GM12878 (cell line): ENCODE results near the gene ZNF771. TPM values are rescaled to one million over a fixed set of nuclear protein-coding genes. Genes with fewer than 3 reads are reported as not detected.
A peak's percentile ranks its signal among the peaks of the same experiment; 100 is the strongest.

Source experiments
- ATAC-seq: fragments of 200-7000 bp; cut with Tn5 transposase; 3 replicates; pipeline ENCODE4 v1.9.1; 2020; ENCODE audit warnings: mild to moderate bottlenecking, moderate library complexity
- BruUV-seq: library from RNA; stranded (reverse); fragments of 400-500 nt; replicated peaks from 2 replicates; lab custom pipeline; 2021; lab: Mats Ljungman, UMichigan
- CTCF ChIA-PET: fragments of 300-600 bp; sonication (Branson Sonifier 250); formaldehyde crosslinking; extraction: SDS; loops from one replicate; lab custom pipeline; 2021; ENCODE audit warnings: inconsistent platforms; lab: Yijun Ruan, JAX
- POLR2A ChIA-PET: fragments of 350-600 bp; formaldehyde crosslinking; extraction: SDS; loops from one replicate; lab custom pipeline; 2021; ENCODE audit warnings: inconsistent platforms; lab: Charles Lee
- RAD21 ChIA-PET: fragments of 300-600 bp; sonication (Branson Sonifier 250); formaldehyde crosslinking; loops from one replicate; lab custom pipeline; 2023; ENCODE audit warnings: antibody characterized with exemption; ENCODE audit not compliant: unreplicated experiment; lab: Charles Lee
- SMC1A ChIA-PET: fragments of 300-600 bp; sonication (Branson Sonifier 250); formaldehyde crosslinking; loops from one replicate; lab custom pipeline; 2023; ENCODE audit not compliant: unreplicated experiment, uncharacterized antibody; lab: Charles Lee
- DNase-seq: peaks from one replicate; pipeline ENCODE4 v3.0.0-alpha.2; 2011; ENCODE audit warnings: low read depth, low spot score
- FAIRE-seq: peaks from 3 replicates; lab custom pipeline; 2011; peaks lifted over from hg19 to GRCh38; lab: Jason Lieb, UNC
- H2AFZ ChIP-seq: 2 replicates; pipeline ENCODE4 v1.6.0; 2011; ENCODE audit warnings: low read depth, low read length, control low read depth; ENCODE audit not compliant: control insufficient read depth
- H3K27ac ChIP-seq: 2 replicates; pipeline ENCODE4 v1.5.1; 2011; ENCODE audit warnings: control low read depth; ENCODE audit not compliant: control insufficient read depth, insufficient read depth
- H3K27me3 ChIP-seq, 2 experiments: replicated peaks in 1 of 2; 2 replicates each; pipeline versions ENCODE4 v1.6.0 to v1.6.1; 2011; ENCODE audit warnings: low read length in 1 of 2; ENCODE audit not compliant: control insufficient read depth in 2 of 2, insufficient read depth in 2 of 2
- H3K36me3 ChIP-seq, 2 experiments: 2 replicates each; pipeline ENCODE4 v1.5.1; 2011; ENCODE audit warnings: low read length in 1 of 2; ENCODE audit not compliant: control insufficient read depth in 2 of 2, insufficient read depth in 2 of 2
- H3K4me1 ChIP-seq: 2 replicates; pipeline ENCODE4 v1.6.1; 2011; ENCODE audit warnings: mild to moderate bottlenecking, low read length, moderate library complexity, mixed read lengths; ENCODE audit not compliant: control insufficient read depth, insufficient read depth
- H3K4me2 ChIP-seq: 2 replicates; pipeline ENCODE4 v1.6.0; 2011; ENCODE audit warnings: control low read depth; ENCODE audit not compliant: control insufficient read depth, insufficient read depth
- H3K4me3 ChIP-seq: fragments of 200-600 bp; sonication (generic); 2 replicates; pipeline ENCODE4 v1.5.1; 2016
- H3K79me2 ChIP-seq: 2 replicates; pipeline ENCODE4 v1.6.0; 2011; ENCODE audit warnings: low read length; ENCODE audit not compliant: control insufficient read depth, insufficient read depth
- H3K9ac ChIP-seq: 2 replicates; pipeline ENCODE4 v1.8.0; 2011; ENCODE audit warnings: low read length, control low read depth, mixed read lengths; ENCODE audit not compliant: control insufficient read depth, insufficient read depth
- H3K9me3 ChIP-seq: replicated peaks from 3 replicates; pipeline ENCODE4 v1.5.1; 2011; ENCODE audit warnings: mild to moderate bottlenecking, low read length; ENCODE audit not compliant: control insufficient read depth, insufficient read depth
- H4K20me1 ChIP-seq: 2 replicates; pipeline ENCODE4 v1.6.0; 2011; ENCODE audit not compliant: control insufficient read depth, insufficient read depth
- ASH2L ChIP-seq: fragments of 300-600, 200-600 bp; sonication (generic); IDR thresholded peaks from 2 replicates; pipeline ENCODE4 v1.6.1; 2017; ENCODE audit warnings: low read depth, mild to moderate bottlenecking, borderline replicate concordance
- BACH1 ChIP-seq: fragments of 450-650 bp; IDR thresholded peaks from 2 replicates; pipeline ENCODE4 v1.6.1; 2017; ENCODE audit warnings: mild to moderate bottlenecking, borderline replicate concordance
- CBX3 ChIP-seq: fragments of 200-600 bp; sonication (generic); IDR thresholded peaks from 2 replicates; pipeline ENCODE4 v1.6.1; 2016; ENCODE audit warnings: low read depth, borderline replicate concordance
- JUNB ChIP-seq: IDR thresholded peaks from 2 replicates; pipeline ENCODE4 v1.6.1; 2016; ENCODE audit warnings: antibody characterized with exemption, mild to moderate bottlenecking
- JUND ChIP-seq: IDR thresholded peaks from 2 replicates; pipeline ENCODE4 v1.6.1; 2012; ENCODE audit warnings: low read depth, mild to moderate bottlenecking, low read length, improper control_type of control experiment, moderate library complexity
- KAT2A ChIP-seq: conservative IDR thresholded peaks from 2 replicates; pipeline ENCODE4 v1.6.1; 2011; ENCODE audit warnings: low read depth, low read length; ENCODE audit not compliant: control insufficient read depth
- RCOR1 ChIP-seq: conservative IDR thresholded peaks from 2 replicates; pipeline ENCODE4 v1.6.1; 2012; ENCODE audit warnings: low read depth, low read length, improper control_type of control experiment
- RUNX3 ChIP-seq: IDR thresholded peaks from 2 replicates; pipeline ENCODE4 v1.6.1; 2012; ENCODE audit warnings: low read length, inconsistent platforms
- SMAD1 ChIP-seq: fragments of 450-650 bp; IDR thresholded peaks from 2 replicates; pipeline ENCODE4 v1.6.1; 2018; ENCODE audit warnings: mild to moderate bottlenecking, low read depth; ENCODE audit not compliant: partially characterized antibody
- SMAD5 ChIP-seq: IDR thresholded peaks from 2 replicates; pipeline ENCODE4 v1.6.1; 2016; ENCODE audit warnings: antibody characterized with exemption, low read depth
- SP1 ChIP-seq: IDR thresholded peaks from one replicate; pipeline ENCODE4 v1.6.1; 2011; ENCODE audit warnings: low read depth, low read length
- WGBS: methylation state at CpG from one replicate; pipeline ENCODE4 v1.1.6; 2016; ENCODE audit warnings: low lambda C conversion rate; ENCODE audit not compliant: insufficient replicate concordance, insufficient coverage; ENCODE audit errors: missing lambda C conversion rate; 5-methylcytosine and 5-hydroxymethylcytosine counted together
- in situ Hi-C: fragments of 300-500 bp; cut with MboI; formaldehyde crosslinking; loops from 9 replicates; pipeline ENCODE4 v1.14.3; 2018; ENCODE audit warnings: mixed read lengths
- intact Hi-C: fragments of 100-400 bp; cut with micrococcal nuclease; formaldehyde crosslinking; loops from one replicate; pipeline ENCODE4 v1.14.2; 2022; ENCODE audit not compliant: unreplicated experiment
- polyA plus RNA-seq, 11 experiments: library from polyadenylated mRNA; depleted of rRNA in 4 of 11; unstranded in 6 of 11; stranded (reverse) in 5 of 11; fragments of >200 nt; fragmentation: Nextera tagmentation in 4 of 11; fragmentation: Illumina TruSeq in 1 of 11; extraction: Ambion mirVana in 4 of 11; extraction: Trizol in 1 of 11; gene quantifications; 1 replicate in 1 of 11; 2 replicates in 10 of 11; pipeline versions ENCODE4 v1.2.1 to v1.2.3, GENCODE V29; 2011 to 2016; ENCODE audit warnings: inconsistent platforms in 2 of 11, missing spikeins in 2 of 11, low read depth in 1 of 11
- total RNA-seq, 4 experiments: library from RNA; depleted of rRNA in 3 of 4; stranded (reverse); fragments of >200 nt in 3 of 4; fragmentation: Illumina TruSeq in 1 of 4; extraction: Trizol in 1 of 4; gene quantifications; 2 replicates each; pipeline versions ENCODE4 v1.2.1 to v1.2.3, GENCODE V29; 2013 to 2021
- TF ChIP-seq, protein P1 (sequence below): fragments of 150-350 bp; IDR thresholded peaks from 2 replicates; pipeline ENCODE4 v1.6.1; 2016; ENCODE audit warnings: low read depth, low read length
- TF ChIP-seq, protein P2 (sequence below): fragments of 450-650 bp; IDR thresholded peaks from 2 replicates; pipeline ENCODE4 v1.6.1; 2014; ENCODE audit warnings: mild to moderate bottlenecking
- TF ChIP-seq, protein P3 (sequence below): fragments of 450-650 bp; IDR thresholded peaks from 2 replicates; pipeline ENCODE4 v1.6.1; 2017; ENCODE audit warnings: antibody characterized with exemption, mild to moderate bottlenecking, moderate library complexity

The ZNF771 gene
- total and polyA plus RNA-seq, 10 of the 15 experiments (the other 5 are each of a cell fraction or from before 2014, with no cell fraction given): 0.98 to 7.6 (median 3.7) TPM

DNA sequence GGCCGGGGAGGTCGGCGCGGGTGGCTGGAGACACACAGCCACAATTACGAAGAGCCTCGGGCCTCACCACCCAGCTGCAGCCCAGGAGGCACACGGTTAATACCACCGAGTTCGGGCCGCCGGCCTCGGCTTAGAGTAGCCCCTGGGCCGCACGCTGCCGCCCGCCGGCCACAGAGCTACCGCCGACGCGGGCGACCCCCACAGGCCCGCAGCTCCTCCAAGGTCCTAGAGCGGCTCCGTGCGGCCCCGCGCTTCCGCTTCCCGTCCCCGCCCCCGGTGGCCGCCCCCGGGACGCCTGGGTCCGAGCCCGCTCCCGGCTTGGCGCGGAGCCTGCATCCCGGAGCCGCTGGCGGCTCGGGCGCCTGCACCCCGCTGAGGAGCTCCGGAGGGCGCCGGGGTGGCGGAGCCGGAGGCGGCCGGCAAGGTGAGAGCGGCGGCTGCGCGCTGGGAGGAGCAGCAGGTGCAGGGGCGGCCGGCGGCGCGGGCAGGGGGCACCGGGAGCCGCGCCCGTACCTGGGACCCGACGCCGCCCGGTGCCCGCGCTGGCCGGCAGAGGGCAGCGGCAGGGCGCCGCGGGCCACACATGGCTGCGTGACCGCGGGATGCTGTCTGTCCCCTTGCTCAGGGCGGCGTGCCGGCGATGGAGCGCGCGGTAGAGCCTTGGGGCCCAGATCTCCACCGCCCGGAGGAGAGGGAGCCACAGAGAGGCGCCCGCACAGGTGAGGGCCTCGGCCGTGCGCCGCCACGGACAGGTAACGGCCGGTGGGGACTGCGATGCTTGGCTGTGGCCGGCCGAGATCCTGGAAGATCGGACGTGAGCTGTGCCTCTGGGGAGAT, 12.0 kb upstream of the ZNF771 start, which contains the start of gene ZNF48:
Gene ZNF48 (plus strand): TSS at position 266 of the 837 bp plus-strand sequence. CDS start 375 bp downstream, at position 641.
- ChIA-PET RAD21 (interaction anchor here (0.9 to 2.4 kb wide), 7 partner anchors 12 to 266 kb away, joined by 3 to 32 read pairs (median 6); partner anchors contain the start of genes SEPTIN1, TBC1D10B, ZNF747 and ZNF771), CTCF (interaction anchor here (0.6 to 3.3 kb wide), 12 partner anchors 13 to 212 kb away, joined by 3 to 29 read pairs (median 3); partner anchors contain the start of genes CORO1A, DCTPP1, SEPTIN1 and ZNF771), POLR2A (interaction anchor here (0.6 to 3.1 kb wide), 8 partner anchors 10 to 77 kb away, joined by 3 to 25 read pairs (median 5); partner anchors contain the start of genes ITGAL, SEPTIN1 and ZNF771), SMC1A (interaction anchor here (1.0 to 2.4 kb wide), 7 partner anchors 10 to 140 kb away, joined by 3 to 12 read pairs (median 5); partner anchors contain the start of genes DCTPP1, SEPTIN1, TBC1D10B and ZNF771)
- peaks cover 5% of the 10 kb centered on the region for H3K79me2 ChIP-seq
- peak within 1 kb of the TSS; percentile 92 for H3K4me2 ChIP-seq
- peak within 1 kb of the TSS; percentile 63 for H3K9ac ChIP-seq
- no TSS peak for BruUV-seq
- H3K4me3 ChIP-seq: peak within 1 kb of the TSS; percentile 92
- H2AFZ ChIP-seq: peak within 1 kb of the TSS; percentile 85
- intact Hi-C loops (no loop called here), in situ Hi-C loops (no loop called here)
- no peaks in the 10 kb centered on the region for H3K9me3 ChIP-seq
- under 1% methylated on average over 82 of the region's 103 CpGs for WGBS
- H3K27ac ChIP-seq: peak within 1 kb of the TSS; percentile 42
- FAIRE-seq (no peak), ATAC-seq (peak; percentile 90), DNase-seq (no peak)
- no peaks in the 10 kb centered on the region for H4K20me1 ChIP-seq
- H3K4me1 ChIP-seq: peaks cover 13% of the 10 kb centered on the region
- H3K27me3 ChIP-seq: no peaks in the 10 kb centered on the region
- H3K36me3 ChIP-seq: peaks cover 0 to 2% of the 10 kb centered on the region in 2 experiments; a peak in 3 of 4 replicates
- TF ChIP-seq KAT2A (no peak), SMAD5 (no peak), SMAD1 (no peak), SP1 (peak; percentile 56), CBX3 (no peak), BACH1 (no peak; the same call in 1 of the 2 replicates), RUNX3 (peak; percentile 53; the same call in 1 of the 2 replicates), ASH2L (no peak), RCOR1 (no peak), JUNB (no peak), JUND (no peak)
- TF ChIP-seq, protein P1, sequence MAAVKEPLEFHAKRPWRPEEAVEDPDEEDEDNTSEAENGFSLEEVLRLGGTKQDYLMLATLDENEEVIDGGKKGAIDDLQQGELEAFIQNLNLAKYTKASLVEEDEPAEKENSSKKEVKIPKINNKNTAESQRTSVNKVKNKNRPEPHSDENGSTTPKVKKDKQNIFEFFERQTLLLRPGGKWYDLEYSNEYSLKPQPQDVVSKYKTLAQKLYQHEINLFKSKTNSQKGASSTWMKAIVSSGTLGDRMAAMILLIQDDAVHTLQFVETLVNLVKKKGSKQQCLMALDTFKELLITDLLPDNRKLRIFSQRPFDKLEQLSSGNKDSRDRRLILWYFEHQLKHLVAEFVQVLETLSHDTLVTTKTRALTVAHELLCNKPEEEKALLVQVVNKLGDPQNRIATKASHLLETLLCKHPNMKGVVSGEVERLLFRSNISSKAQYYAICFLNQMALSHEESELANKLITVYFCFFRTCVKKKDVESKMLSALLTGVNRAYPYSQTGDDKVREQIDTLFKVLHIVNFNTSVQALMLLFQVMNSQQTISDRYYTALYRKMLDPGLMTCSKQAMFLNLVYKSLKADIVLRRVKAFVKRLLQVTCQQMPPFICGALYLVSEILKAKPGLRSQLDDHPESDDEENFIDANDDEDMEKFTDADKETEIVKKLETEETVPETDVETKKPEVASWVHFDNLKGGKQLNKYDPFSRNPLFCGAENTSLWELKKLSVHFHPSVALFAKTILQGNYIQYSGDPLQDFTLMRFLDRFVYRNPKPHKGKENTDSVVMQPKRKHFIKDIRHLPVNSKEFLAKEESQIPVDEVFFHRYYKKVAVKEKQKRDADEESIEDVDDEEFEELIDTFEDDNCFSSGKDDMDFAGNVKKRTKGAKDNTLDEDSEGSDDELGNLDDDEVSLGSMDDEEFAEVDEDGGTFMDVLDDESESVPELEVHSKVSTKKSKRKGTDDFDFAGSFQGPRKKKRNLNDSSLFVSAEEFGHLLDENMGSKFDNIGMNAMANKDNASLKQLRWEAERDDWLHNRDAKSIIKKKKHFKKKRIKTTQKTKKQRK: no peak
- TF ChIP-seq, protein P2, sequence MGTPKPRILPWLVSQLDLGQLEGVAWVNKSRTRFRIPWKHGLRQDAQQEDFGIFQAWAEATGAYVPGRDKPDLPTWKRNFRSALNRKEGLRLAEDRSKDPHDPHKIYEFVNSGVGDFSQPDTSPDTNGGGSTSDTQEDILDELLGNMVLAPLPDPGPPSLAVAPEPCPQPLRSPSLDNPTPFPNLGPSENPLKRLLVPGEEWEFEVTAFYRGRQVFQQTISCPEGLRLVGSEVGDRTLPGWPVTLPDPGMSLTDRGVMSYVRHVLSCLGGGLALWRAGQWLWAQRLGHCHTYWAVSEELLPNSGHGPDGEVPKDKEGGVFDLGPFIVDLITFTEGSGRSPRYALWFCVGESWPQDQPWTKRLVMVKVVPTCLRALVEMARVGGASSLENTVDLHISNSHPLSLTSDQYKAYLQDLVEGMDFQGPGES: no peak
- TF ChIP-seq, protein P3, sequence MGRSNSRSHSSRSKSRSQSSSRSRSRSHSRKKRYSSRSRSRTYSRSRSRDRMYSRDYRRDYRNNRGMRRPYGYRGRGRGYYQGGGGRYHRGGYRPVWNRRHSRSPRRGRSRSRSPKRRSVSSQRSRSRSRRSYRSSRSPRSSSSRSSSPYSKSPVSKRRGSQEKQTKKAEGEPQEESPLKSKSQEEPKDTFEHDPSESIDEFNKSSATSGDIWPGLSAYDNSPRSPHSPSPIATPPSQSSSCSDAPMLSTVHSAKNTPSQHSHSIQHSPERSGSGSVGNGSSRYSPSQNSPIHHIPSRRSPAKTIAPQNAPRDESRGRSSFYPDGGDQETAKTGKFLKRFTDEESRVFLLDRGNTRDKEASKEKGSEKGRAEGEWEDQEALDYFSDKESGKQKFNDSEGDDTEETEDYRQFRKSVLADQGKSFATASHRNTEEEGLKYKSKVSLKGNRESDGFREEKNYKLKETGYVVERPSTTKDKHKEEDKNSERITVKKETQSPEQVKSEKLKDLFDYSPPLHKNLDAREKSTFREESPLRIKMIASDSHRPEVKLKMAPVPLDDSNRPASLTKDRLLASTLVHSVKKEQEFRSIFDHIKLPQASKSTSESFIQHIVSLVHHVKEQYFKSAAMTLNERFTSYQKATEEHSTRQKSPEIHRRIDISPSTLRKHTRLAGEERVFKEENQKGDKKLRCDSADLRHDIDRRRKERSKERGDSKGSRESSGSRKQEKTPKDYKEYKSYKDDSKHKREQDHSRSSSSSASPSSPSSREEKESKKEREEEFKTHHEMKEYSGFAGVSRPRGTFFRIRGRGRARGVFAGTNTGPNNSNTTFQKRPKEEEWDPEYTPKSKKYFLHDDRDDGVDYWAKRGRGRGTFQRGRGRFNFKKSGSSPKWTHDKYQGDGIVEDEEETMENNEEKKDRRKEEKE: 0 out of 2 replicates have a peak, but pooled peaks have one; percentile 45
